Measurements from ENCODE around the gene NADK. TPM values are rescaled to one million over a fixed set of nuclear protein-coding genes. Genes with fewer than 3 reads are reported as not detected.

The NADK gene
- total and polyA plus RNA-seq, 10 of the 15 experiments (the other 5 are each of a cell fraction or from before 2014, with no cell fraction given), result 1.1 to 93.2 (median 46.9) TPM

DNA sequence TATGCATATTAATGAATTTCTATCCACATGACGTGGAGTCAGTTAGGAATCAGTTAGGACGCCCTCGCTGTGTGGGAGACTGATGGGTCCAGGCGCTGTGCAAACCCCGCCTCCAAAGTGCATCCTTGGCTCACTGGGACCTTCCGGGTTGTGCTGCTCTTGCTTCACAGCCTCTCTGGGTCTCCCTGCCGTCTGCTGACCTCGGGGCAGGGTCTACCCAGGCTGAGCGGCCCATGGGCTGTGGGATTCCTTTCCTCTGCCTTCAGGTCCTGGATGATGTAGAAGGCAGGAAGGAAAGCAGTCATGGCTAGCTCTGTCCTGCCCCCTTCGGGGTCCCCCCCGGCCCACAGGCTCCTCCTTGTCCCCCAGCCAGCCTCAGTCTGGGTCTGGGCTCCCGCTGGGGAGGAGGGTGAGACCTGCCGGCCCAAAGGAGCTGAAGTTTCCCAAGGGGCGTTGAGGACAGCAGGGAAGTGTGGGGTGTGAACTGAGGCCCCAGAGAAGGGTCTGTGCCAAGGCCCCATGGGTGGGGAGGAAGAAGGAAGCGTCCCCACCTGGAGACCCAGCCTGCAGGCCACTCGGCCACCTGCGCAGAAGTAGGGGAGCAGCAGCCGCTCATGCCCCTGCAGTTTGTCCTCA, 29.5 kb downstream of the NADK start:
- in situ Hi-C loops (cut with MboI), result no loop called here
- WGBS (ENCODE audit: insufficient coverage, insufficient replicate concordance, low lambda C conversion rate, missing lambda C conversion rate), result 62% methylated on average over 18 of the region's 18 CpGs
- no peak for TF ChIP-seq NFYA (IDR thresholded peaks at IDR 0.05; ENCODE audit: borderline replicate concordance, low read depth, low read length)
- TF ChIP-seq, protein P1, sequence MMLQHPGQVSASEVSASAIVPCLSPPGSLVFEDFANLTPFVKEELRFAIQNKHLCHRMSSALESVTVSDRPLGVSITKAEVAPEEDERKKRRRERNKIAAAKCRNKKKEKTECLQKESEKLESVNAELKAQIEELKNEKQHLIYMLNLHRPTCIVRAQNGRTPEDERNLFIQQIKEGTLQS (IDR thresholded peaks at IDR 0.05; ENCODE audit: borderline replicate concordance, extremely low read depth, low read depth, low read length), result no peak
- TF ChIP-seq, protein P2, sequence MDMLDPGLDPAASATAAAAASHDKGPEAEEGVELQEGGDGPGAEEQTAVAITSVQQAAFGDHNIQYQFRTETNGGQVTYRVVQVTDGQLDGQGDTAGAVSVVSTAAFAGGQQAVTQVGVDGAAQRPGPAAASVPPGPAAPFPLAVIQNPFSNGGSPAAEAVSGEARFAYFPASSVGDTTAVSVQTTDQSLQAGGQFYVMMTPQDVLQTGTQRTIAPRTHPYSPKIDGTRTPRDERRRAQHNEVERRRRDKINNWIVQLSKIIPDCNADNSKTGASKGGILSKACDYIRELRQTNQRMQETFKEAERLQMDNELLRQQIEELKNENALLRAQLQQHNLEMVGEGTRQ (IDR thresholded peaks at IDR 0.05; ENCODE audit: borderline replicate concordance, low read depth, low read length), result no peak
- TF ChIP-seq, protein P3, sequence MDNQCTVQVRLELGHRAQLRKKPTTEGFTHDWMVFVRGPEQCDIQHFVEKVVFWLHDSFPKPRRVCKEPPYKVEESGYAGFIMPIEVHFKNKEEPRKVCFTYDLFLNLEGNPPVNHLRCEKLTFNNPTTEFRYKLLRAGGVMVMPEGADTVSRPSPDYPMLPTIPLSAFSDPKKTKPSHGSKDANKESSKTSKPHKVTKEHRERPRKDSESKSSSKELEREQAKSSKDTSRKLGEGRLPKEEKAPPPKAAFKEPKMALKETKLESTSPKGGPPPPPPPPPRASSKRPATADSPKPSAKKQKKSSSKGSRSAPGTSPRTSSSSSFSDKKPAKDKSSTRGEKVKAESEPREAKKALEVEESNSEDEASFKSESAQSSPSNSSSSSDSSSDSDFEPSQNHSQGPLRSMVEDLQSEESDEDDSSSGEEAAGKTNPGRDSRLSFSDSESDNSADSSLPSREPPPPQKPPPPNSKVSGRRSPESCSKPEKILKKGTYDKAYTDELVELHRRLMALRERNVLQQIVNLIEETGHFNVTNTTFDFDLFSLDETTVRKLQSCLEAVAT (IDR thresholded peaks at IDR 0.05), result no peak
- no peak for TF ChIP-seq POLR2AphosphoS5 (IDR thresholded peaks at IDR 0.05; ENCODE audit: low read length)
- TF ChIP-seq TARDBP (IDR thresholded peaks at IDR 0.05; ENCODE audit: borderline replicate concordance), result no peak
- TF ChIP-seq, protein P4, sequence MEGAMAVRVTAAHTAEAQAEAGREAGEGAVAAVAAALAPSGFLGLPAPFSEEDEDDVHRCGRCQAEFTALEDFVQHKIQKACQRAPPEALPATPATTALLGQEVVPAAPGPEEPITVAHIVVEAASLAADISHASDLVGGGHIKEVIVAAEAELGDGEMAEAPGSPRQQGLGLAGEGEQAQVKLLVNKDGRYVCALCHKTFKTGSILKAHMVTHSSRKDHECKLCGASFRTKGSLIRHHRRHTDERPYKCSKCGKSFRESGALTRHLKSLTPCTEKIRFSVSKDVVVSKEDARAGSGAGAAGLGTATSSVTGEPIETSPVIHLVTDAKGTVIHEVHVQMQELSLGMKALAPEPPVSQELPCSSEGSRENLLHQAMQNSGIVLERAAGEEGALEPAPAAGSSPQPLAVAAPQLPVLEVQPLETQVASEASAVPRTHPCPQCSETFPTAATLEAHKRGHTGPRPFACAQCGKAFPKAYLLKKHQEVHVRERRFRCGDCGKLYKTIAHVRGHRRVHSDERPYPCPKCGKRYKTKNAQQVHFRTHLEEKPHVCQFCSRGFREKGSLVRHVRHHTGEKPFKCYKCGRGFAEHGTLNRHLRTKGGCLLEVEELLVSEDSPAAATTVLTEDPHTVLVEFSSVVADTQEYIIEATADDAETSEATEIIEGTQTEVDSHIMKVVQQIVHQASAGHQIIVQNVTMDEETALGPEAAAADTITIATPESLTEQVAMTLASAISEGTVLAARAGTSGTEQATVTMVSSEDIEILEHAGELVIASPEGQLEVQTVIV (IDR thresholded peaks at IDR 0.05; ENCODE audit: borderline replicate concordance, partially characterized antibody), result no peak
- TF ChIP-seq MYB (IDR thresholded peaks at IDR 0.05; ENCODE audit: borderline replicate concordance, low read depth, low read length), result no peak
- TF ChIP-seq, protein P5, sequence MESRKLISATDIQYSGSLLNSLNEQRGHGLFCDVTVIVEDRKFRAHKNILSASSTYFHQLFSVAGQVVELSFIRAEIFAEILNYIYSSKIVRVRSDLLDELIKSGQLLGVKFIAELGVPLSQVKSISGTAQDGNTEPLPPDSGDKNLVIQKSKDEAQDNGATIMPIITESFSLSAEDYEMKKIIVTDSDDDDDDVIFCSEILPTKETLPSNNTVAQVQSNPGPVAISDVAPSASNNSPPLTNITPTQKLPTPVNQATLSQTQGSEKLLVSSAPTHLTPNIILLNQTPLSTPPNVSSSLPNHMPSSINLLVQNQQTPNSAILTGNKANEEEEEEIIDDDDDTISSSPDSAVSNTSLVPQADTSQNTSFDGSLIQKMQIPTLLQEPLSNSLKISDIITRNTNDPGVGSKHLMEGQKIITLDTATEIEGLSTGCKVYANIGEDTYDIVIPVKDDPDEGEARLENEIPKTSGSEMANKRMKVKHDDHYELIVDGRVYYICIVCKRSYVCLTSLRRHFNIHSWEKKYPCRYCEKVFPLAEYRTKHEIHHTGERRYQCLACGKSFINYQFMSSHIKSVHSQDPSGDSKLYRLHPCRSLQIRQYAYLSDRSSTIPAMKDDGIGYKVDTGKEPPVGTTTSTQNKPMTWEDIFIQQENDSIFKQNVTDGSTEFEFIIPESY (IDR thresholded peaks at IDR 0.05), result no peak
- no peak for TF ChIP-seq ZNF274 (IDR thresholded peaks at IDR 0.05; ENCODE audit: insufficient read depth, insufficient read length)
- TF ChIP-seq CHD4 (IDR thresholded peaks at IDR 0.05), result no peak
- TF ChIP-seq, protein P6, sequence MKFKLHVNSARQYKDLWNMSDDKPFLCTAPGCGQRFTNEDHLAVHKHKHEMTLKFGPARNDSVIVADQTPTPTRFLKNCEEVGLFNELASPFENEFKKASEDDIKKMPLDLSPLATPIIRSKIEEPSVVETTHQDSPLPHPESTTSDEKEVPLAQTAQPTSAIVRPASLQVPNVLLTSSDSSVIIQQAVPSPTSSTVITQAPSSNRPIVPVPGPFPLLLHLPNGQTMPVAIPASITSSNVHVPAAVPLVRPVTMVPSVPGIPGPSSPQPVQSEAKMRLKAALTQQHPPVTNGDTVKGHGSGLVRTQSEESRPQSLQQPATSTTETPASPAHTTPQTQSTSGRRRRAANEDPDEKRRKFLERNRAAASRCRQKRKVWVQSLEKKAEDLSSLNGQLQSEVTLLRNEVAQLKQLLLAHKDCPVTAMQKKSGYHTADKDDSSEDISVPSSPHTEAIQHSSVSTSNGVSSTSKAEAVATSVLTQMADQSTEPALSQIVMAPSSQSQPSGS (IDR thresholded peaks at IDR 0.05; ENCODE audit: low read length), result no peak
- TF ChIP-seq MTA2 (IDR thresholded peaks at IDR 0.05; ENCODE audit: low read depth), result no peak

More for the DNA sequence above, 29.5 kb downstream of the NADK start:
- ATAC-seq (no peak), FAIRE-seq (no peak), DNase-seq (ENCODE audit: low read depth, low spot score) (no peak)
- intact Hi-C loops (cut with micrococcal nuclease; ENCODE audit: unreplicated experiment), result no loop called here
- Histone ChIP-seq H3K79me2 (ENCODE audit: control insufficient read depth, insufficient read depth, low read length) (no peaks in the 10 kb centered on the region), H3K27ac (ENCODE audit: control insufficient read depth, insufficient read depth) (no peak overlapping the region), H2AFZ (ENCODE audit: control insufficient read depth, low read depth, low read length) (no peak overlapping the region), H3K4me1 (ENCODE audit: control insufficient read depth, insufficient read depth, low read length) (no peaks in the 10 kb centered on the region), H3K36me3 (ENCODE audit: control insufficient read depth in 2 of 2, insufficient read depth in 2 of 2, low read length in 1 of 2) (peaks cover 0 to 8% of the 10 kb centered on the region in 2 experiments; a peak in 2 of 4 replicates), H3K9me3 (replicated peaks; ENCODE audit: control insufficient read depth, insufficient read depth, low read length) (no peaks in the 10 kb centered on the region), H3K27me3 (replicated peaks in 1 of 2; ENCODE audit: control insufficient read depth in 2 of 2, insufficient read depth in 2 of 2, low read length in 1 of 2) (no peaks in the 10 kb centered on the region), H3K4me3 (no peak overlapping the region), H3K4me2 (ENCODE audit: control insufficient read depth, insufficient read depth) (no peak overlapping the region), H4K20me1 (ENCODE audit: control insufficient read depth, insufficient read depth) (no peaks in the 10 kb centered on the region), H3K9ac (ENCODE audit: control insufficient read depth, insufficient read depth, low read length) (no peak overlapping the region)
- no TSS peak for BruUV-seq (replicated peaks)
- ChIA-PET POLR2A (no interaction called here), RAD21 (ENCODE audit: unreplicated experiment) (no interaction called here), CTCF (no interaction called here), SMC1A (ENCODE audit: uncharacterized antibody, unreplicated experiment) (no interaction called here)
